DOHH2 (cell line): ENCODE data around the gene FAIM2.

Experiments used
- H3F3A ChIP-seq: fragments of 200-600 bp; sonication (generic), shearing (Covaris generic); 2 replicates; pipeline ENCODE4 v1.6.0; 2016; ENCODE audit warnings: antibody characterized with exemption, mild to moderate bottlenecking; ENCODE audit not compliant: control insufficient read depth, insufficient read depth
- H3K27ac ChIP-seq: fragments of 200-600 bp; sonication (generic); 2 replicates; pipeline ENCODE4 v1.5.1; 2014; ENCODE audit warnings: low read depth, mild to moderate bottlenecking, low read length, moderate library complexity
- H3K27me3 ChIP-seq: fragments of 200-600 bp; sonication (generic); 2 replicates; pipeline ENCODE4 v1.6.1; 2014; ENCODE audit warnings: mild to moderate bottlenecking, low read length, mixed read lengths; ENCODE audit not compliant: control insufficient read depth
- H3K36me3 ChIP-seq: fragments of 200-600 bp; sonication (generic); 2 replicates; pipeline ENCODE4 v1.6.1; 2014; ENCODE audit warnings: mild to moderate bottlenecking, low read length, moderate library complexity, mixed read lengths; ENCODE audit not compliant: control insufficient read depth
- H3K4me1 ChIP-seq: fragments of 200-600 bp; sonication (generic); 2 replicates; pipeline ENCODE4 v1.6.1; 2014; ENCODE audit warnings: mild to moderate bottlenecking, low read length, mixed read lengths; ENCODE audit not compliant: control insufficient read depth
- H3K4me2 ChIP-seq: fragments of 200-600 bp; sonication (generic); 2 replicates; pipeline ENCODE4 v1.6.0; 2014; ENCODE audit warnings: mild to moderate bottlenecking, low read length, moderate library complexity
- H3K4me3 ChIP-seq: fragments of 200-600 bp; sonication (generic); 2 replicates; pipeline ENCODE4 v1.5.1; 2014; ENCODE audit warnings: mild to moderate bottlenecking, low read length, mixed read lengths
- H3K79me2 ChIP-seq: fragments of 200-600 bp; sonication (generic); 2 replicates; pipeline ENCODE4 v1.6.1; 2014; ENCODE audit warnings: mild to moderate bottlenecking, low read length, mixed read lengths; ENCODE audit not compliant: control insufficient read depth
- H3K9me2 ChIP-seq: fragments of 200-600 bp; sonication (generic); replicated peaks from 2 replicates; pipeline ENCODE4 v1.6.1; 2014; ENCODE audit warnings: mild to moderate bottlenecking, low read length, mixed read lengths; ENCODE audit not compliant: control insufficient read depth
- H3K9me3 ChIP-seq: fragments of 200-600 bp; sonication (generic); 2 replicates; pipeline ENCODE4 v1.6.1; 2014; ENCODE audit warnings: antibody characterized with exemption, low read length, mixed read lengths; ENCODE audit not compliant: control insufficient read depth, insufficient read depth
- H4K20me1 ChIP-seq: fragments of 200-600 bp; sonication (generic); 2 replicates; pipeline ENCODE4 v1.6.0; 2014; ENCODE audit warnings: low read depth, mild to moderate bottlenecking, antibody characterized with exemption, low read length, moderate library complexity; ENCODE audit not compliant: control insufficient read depth, insufficient read depth
- CTCF ChIP-seq: fragments of 200-600 bp; sonication (generic); IDR thresholded peaks from one replicate; pipeline ENCODE4 v1.5.1; 2014; ENCODE audit warnings: antibody characterized with exemption, mild to moderate bottlenecking, low read depth, low read length; ENCODE audit not compliant: poor library complexity, severe bottlenecking
- EZH2phosphoT487 ChIP-seq: fragments of 200-600 bp; sonication (generic); IDR thresholded peaks from 2 replicates; pipeline ENCODE4 v1.6.1; 2017; ENCODE audit warnings: borderline replicate concordance, mild to moderate bottlenecking, antibody characterized with exemption, low read length, moderate library complexity, mixed read lengths

Gene FAIM2

DNA sequence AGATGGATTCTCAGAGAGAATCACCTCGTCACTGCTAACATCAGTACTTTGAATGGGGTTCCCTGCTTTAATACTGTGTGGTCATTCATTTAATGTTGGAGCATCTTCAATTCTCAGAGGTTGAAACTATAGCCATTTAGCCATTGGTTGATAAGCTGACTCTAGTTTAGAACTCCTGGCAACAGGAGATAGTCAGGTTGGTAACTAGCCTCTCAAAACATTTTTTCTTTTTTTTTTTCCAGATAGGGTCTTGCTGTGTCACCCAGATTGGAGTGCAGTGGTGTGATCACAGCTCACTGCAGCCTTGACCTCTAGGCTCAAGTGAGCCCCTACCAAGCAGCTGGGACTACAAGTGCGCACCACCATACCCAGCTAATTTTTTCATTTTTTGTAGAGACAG is 72.0 kb downstream of the FAIM2 start:
- Histone ChIP-seq H3K79me2 (peaks cover 17% of the 10 kb centered on the region), H3K9me3 (no peaks in the 10 kb centered on the region), H3K4me2 (no peak overlapping the region), H3K36me3 (no peaks in the 10 kb centered on the region), H3K9me2 (no peaks in the 10 kb centered on the region), H3K27ac (no peak overlapping the region), H3K4me1 (peaks cover 18% of the 10 kb centered on the region), H3K4me3 (no peak overlapping the region), H3K27me3 (no peaks in the 10 kb centered on the region), H3F3A (no peaks in the 10 kb centered on the region), H4K20me1 (peaks cover 4% of the 10 kb centered on the region; the same call in 1 of the 2 replicates)
- no peak for TF ChIP-seq CTCF

- H3K27me3 ChIP-seq: no peaks in the 10 kb centered on the region
- no peaks in the 10 kb centered on the region for H3K9me3 ChIP-seq
- peaks cover 31% of the 10 kb centered on the region for H3K4me1 ChIP-seq
- no peaks in the 10 kb centered on the region for H3K9me2 ChIP-seq
- peaks cover 34% of the 10 kb centered on the region for H3K79me2 ChIP-seq
- H3K27ac ChIP-seq: peak within 1 kb of the TSS; percentile 40
- TF ChIP-seq CTCF: no peak
- no peak for TF ChIP-seq EZH2phosphoT487
- peak within 1 kb of the TSS; percentile 95 for H3K4me3 ChIP-seq
- H3K4me2 ChIP-seq: peak within 1 kb of the TSS; percentile 96
- H3F3A ChIP-seq: no peaks in the 10 kb centered on the region
- no peaks in the 10 kb centered on the region for H3K36me3 ChIP-seq
- no peaks in the 10 kb centered on the region for H4K20me1 ChIP-seq
These were observed 75.3 kb downstream of the FAIM2 start, which contains the start of gene NCKAP5L for GRCh38 chr12:49828133-49829091. NCKAP5L (minus strand) TSS chr12:49828413; CDS start chr12:49804044, 24,369 bp downstream.

GRCh38 chr12:49827401-49828099 is 76.2 kb downstream of the FAIM2 start:
- peak overlapping the region; percentile 95 for H3K4me3 ChIP-seq
- no peak overlapping the region for H3K27ac ChIP-seq
- H3K4me1 ChIP-seq: peaks cover 31% of the 10 kb centered on the region
- no peaks in the 10 kb centered on the region for H3K9me3 ChIP-seq
- no peaks in the 10 kb centered on the region for H3K9me2 ChIP-seq
- no peak for TF ChIP-seq CTCF
- no peak for TF ChIP-seq EZH2phosphoT487
- no peaks in the 10 kb centered on the region for H3F3A ChIP-seq
- peaks cover 41% of the 10 kb centered on the region for H3K79me2 ChIP-seq
- H4K20me1 ChIP-seq: no peaks in the 10 kb centered on the region
- no peaks in the 10 kb centered on the region; the same call in 1 of the 2 replicates for H3K36me3 ChIP-seq
- no peaks in the 10 kb centered on the region for H3K27me3 ChIP-seq
- peak overlapping the region; percentile 96 for H3K4me2 ChIP-seq
